Vagina (tissue), 2 donors: ENCODE measurements around the gene ALAD. TPM values are rescaled to one million over a fixed set of nuclear protein-coding genes. Genes with fewer than 3 reads are reported as not detected.
"Not testable (repeated sequence)": the region's sequence is repeated elsewhere in the genome, so short reads cannot be mapped to it uniquely, and the experiment has no call there.

Source experiments
- DNase-seq, 2 donors: peaks; one replicate each; pipeline ENCODE4 v3.0.0-alpha.2; 2017; ENCODE audit errors: extremely low spot score in 2 of 2
- H3K27ac ChIP-seq: fragments of 200-600 bp; sonication (generic); one replicate; pipeline ENCODE4 v1.5.1; 2019
- H3K27me3 ChIP-seq: fragments of 200-600 bp; sonication (generic); one replicate; pipeline ENCODE4 v1.5.1; 2019
- H3K36me3 ChIP-seq, 2 donors: fragments of 200-600 bp; sonication (generic); one replicate each; pipeline ENCODE4 v1.5.1; 2017 to 2019
- H3K4me1 ChIP-seq: fragments of 200-600 bp; sonication (generic); one replicate; pipeline ENCODE4 v1.5.1; 2019
- H3K4me3 ChIP-seq, 2 donors: fragments of 200-600 bp; sonication (generic); 1 replicate in 1 of 2; 2 replicates in 1 of 2; pipeline ENCODE4 v1.5.1; 2016 to 2019
- H3K9me3 ChIP-seq: fragments of 200-600 bp; sonication (generic); one replicate; pipeline ENCODE4 v1.5.1; 2019
- POLR2A ChIP-seq, 2 donors: fragments of 450-650 bp; IDR thresholded peaks; one replicate each; pipeline ENCODE4 v1.6.1; 2017; ENCODE audit warnings: antibody characterized with exemption in 2 of 2, mild to moderate bottlenecking in 2 of 2, moderate library complexity in 2 of 2
- POLR2AphosphoS5 ChIP-seq, 2 donors: sonication (generic); formaldehyde crosslinking; IDR thresholded peaks; one replicate each; pipeline ENCODE4 v1.9.0; 2017; ENCODE audit warnings: antibody characterized with exemption in 2 of 2, mild to moderate bottlenecking in 2 of 2, low read depth in 1 of 2; ENCODE audit not compliant: insufficient read depth in 1 of 2
- intact Hi-C: fragments of 100-400 bp; cut with DNase I; formaldehyde crosslinking; loops from one replicate; pipeline ENCODE4 v1.15.1; 2023
- total RNA-seq: library from RNA; depleted of rRNA; stranded (reverse); fragments of >200 nt; gene quantifications from one replicate; pipeline ENCODE4 v1.2.3, GENCODE V29; 2016
- TF ChIP-seq, protein P1 (sequence below), 3 experiments: fragments of 450-650 bp in 2 of 3; fragments of 200-600 bp in 1 of 3; sonication (generic) in 1 of 3; IDR thresholded peaks; one replicate each; pipeline ENCODE4 v1.5.1; 2017 to 2019; ENCODE audit warnings: antibody characterized with exemption in 3 of 3, mild to moderate bottlenecking in 2 of 3, moderate library complexity in 2 of 3

Gene ALAD
- total RNA-seq, 1 donor from 2014 or later: 29.5 TPM

DNA sequence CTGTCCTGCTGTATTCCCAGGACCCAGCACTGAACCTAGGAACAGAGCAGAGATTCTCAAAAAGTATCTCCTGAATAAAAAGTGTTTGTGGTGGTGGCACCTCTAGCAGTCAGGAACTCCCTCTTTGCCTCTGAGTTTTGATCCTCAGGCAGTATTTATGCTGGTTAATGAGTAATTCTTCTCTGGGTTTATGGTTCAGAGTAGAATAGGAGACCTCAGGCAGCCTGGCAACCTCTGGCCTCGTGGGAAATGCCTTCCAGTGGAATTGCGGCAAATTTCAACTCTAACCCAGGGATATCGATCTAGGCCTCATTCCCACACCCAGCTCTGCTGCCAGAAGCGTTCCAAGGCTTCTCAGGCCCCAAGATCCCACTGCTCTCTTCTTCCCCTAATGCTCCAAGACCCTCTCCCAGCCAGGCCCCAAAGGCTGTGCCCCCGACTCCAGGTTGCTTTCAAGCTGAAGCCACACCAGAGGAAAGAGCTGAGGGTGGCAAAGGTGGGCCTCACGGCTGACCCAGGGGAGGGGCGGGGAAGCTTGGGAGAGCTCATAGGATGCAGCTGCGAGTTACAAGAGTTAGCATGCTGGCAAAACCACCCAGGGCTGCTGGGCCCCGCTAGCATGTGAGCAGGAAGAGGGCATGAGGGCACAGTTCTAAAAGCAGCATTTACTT lies 13.4 kb downstream of the ALAD start:
- TF ChIP-seq POLR2A (IDR thresholded peaks at IDR 0.05) (no peak), POLR2AphosphoS5 (IDR thresholded peaks at IDR 0.05; ENCODE audit: insufficient read depth in 1 of 2, low read depth in 1 of 2) (no peak)
- TF ChIP-seq, protein P1, sequence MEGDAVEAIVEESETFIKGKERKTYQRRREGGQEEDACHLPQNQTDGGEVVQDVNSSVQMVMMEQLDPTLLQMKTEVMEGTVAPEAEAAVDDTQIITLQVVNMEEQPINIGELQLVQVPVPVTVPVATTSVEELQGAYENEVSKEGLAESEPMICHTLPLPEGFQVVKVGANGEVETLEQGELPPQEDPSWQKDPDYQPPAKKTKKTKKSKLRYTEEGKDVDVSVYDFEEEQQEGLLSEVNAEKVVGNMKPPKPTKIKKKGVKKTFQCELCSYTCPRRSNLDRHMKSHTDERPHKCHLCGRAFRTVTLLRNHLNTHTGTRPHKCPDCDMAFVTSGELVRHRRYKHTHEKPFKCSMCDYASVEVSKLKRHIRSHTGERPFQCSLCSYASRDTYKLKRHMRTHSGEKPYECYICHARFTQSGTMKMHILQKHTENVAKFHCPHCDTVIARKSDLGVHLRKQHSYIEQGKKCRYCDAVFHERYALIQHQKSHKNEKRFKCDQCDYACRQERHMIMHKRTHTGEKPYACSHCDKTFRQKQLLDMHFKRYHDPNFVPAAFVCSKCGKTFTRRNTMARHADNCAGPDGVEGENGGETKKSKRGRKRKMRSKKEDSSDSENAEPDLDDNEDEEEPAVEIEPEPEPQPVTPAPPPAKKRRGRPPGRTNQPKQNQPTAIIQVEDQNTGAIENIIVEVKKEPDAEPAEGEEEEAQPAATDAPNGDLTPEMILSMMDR (IDR thresholded peaks at IDR 0.05): no peak
- no peak overlapping the region for H3K27ac ChIP-seq
- H3K27me3 ChIP-seq: no peaks in the 10 kb centered on the region
- no peak for DNase-seq
- no peak overlapping the region for H3K4me3 ChIP-seq
- no peaks in the 10 kb centered on the region for H3K9me3 ChIP-seq
- no peaks in the 10 kb centered on the region for H3K4me1 ChIP-seq
- H3K36me3 ChIP-seq: peaks cover 0 to 41% of the 10 kb centered on the region in 2 donors
- intact Hi-C loops: no loop called here

DNA sequence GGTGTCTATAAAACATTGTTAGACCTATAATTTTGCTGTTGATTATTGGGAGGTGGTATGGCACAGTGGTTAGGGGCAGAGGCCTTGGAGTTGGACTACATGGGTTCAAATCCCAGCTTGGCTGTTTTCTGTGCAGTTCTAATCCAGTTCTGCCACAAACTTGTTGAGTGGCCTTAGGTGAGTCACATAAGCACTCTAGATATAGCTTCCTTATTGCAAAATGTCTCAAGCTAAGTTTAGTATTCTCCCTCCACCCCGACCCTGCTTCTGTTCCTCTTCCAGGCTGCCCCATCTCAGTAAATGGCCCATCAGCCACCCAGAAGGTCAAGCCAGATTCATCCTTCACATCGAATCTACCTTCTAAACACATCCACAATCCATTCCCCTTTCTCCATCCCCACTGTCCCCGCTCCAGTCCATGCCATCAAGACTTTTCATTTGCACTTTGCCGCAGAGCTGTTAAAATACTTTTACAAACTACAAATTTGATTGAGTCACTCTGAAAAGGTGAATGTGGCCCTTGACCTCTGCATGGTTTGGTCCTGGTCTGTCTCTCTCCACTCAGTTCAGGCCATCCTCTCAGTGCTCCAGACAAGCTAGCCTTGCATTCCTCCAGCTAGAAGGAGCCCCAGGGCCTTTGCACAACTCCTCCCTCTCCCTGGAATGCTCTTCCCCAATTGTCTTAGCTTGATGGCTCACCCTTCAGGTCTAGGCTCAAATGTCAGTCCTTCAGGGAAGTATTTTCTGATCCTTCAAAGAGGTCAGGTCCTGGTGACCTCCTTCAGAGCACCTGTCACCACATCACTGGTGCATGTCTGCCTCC lies 14.3 kb downstream of the ALAD start:
- peaks cover 0 to 33% of the 10 kb centered on the region in 2 donors for H3K36me3 ChIP-seq
- H3K27ac ChIP-seq: no peak overlapping the region
- H3K9me3 ChIP-seq: no peaks in the 10 kb centered on the region
- intact Hi-C loops: no loop called here
- H3K27me3 ChIP-seq: no peaks in the 10 kb centered on the region
- TF ChIP-seq POLR2AphosphoS5 (IDR thresholded peaks at IDR 0.05; ENCODE audit: insufficient read depth in 1 of 2, low read depth in 1 of 2) (no peak), POLR2A (IDR thresholded peaks at IDR 0.05) (no peak)
- TF ChIP-seq, protein P1 (IDR thresholded peaks at IDR 0.05): no peak
- H3K4me1 ChIP-seq: no peaks in the 10 kb centered on the region
- H3K4me3 ChIP-seq: no peak overlapping the region
- DNase-seq: no peak

DNA sequence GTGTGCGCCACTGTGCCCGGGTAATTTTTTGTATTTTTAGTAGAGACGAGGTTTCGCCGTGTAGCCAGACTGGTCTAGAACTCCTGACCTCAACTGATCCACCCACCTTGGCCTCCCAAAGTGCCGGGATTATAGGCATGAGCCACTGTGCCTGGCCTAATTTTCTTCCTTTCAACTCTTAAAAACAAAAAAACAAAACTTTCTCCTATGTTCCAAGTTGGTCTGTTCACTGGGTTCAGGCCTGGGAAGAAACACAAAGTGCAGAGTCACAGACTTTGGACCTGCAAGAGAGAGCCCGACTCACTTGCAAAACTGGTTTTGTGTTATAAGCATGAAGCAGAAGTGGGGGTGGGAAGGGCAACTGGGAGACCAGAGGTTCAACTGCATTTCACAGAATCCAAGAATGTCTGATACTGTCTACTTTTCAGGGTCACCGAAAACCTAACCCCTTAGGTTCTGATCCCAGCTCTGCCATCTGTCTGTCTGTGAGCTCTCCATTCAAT lies 19.1 kb downstream of the ALAD start:
- no peak for TF ChIP-seq POLR2A (IDR thresholded peaks at IDR 0.05)
- TF ChIP-seq, protein P1 (IDR thresholded peaks at IDR 0.05): no peak
- no peak for TF ChIP-seq POLR2AphosphoS5 (IDR thresholded peaks at IDR 0.05; ENCODE audit: insufficient read depth in 1 of 2, low read depth in 1 of 2)
- Histone ChIP-seq H3K27me3 (no peaks in the 10 kb centered on the region), H3K27ac (peak overlapping the region; percentile 69), H3K4me1 (peaks cover 9% of the 10 kb centered on the region), H3K4me3 (no peak overlapping the region), H3K9me3 (no peaks in the 10 kb centered on the region), H3K36me3 (no peaks in the 10 kb centered on the region)
- DNase-seq: no peak
- intact Hi-C loops: no loop called here

DNA sequence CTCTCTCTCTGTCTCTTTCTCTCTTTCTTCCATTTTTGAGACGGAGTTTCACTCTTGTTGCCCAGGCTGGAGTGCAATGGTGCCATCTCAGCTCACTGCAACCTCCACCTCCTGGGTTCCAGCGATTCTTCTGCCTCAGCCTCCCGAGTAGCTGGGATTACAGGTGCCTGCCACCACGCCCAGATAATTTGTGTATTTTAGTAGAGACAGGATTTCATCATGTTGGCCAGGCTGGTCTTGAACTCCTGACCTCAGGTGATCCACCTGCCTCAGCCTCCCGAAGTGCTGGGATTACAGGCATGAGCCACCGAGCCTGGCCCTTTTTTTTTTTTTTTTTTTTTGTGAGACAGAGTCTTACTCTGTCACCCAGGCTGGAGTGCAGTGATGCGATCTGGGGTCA lies 19.6 kb downstream of the ALAD start:
- DNase-seq, H3K9me3 ChIP-seq, intact Hi-C loops, H3K4me3 ChIP-seq, H3K27me3 ChIP-seq, H3K4me1 ChIP-seq, H3K36me3 ChIP-seq: not testable (repeated sequence)
- H3K27ac ChIP-seq: peak overlapping the region; percentile 69

DNA sequence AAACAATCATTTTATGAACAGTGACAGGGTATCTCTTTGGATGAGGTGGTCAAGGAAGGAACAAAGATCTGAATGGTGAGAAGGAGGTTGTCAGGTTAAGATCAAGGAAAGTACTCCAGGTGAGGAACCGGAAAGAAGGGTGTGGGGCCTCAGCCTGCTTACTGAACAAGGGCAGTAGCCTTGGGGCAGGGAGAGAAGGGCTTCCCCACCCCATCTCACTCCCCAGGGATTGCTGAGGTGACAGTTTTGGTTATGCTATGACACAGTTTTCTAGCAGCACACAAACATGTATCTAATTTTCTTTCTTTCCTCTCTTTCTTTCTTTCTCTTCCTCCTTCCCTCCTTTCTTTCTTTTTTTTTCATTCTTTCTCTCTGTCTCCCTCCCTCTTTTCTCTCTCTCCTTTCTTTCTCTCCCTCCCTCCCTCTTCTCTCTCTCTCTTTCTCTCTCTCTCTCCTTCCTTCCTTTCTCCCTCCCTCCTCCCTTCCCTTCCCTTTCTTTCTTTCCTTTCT lies 20.2 kb downstream of the ALAD start:
- Histone ChIP-seq H3K9me3 (no peaks in the 10 kb centered on the region), H3K4me3 (no peak overlapping the region), H3K27ac (no peak overlapping the region), H3K36me3 (no peaks in the 10 kb centered on the region), H3K27me3 (no peaks in the 10 kb centered on the region), H3K4me1 (peaks cover 10% of the 10 kb centered on the region)
- TF ChIP-seq POLR2AphosphoS5 (IDR thresholded peaks at IDR 0.05; ENCODE audit: insufficient read depth in 1 of 2, low read depth in 1 of 2): no peak
- TF ChIP-seq, protein P1 (IDR thresholded peaks at IDR 0.05): no peak
- no peak for TF ChIP-seq POLR2A (IDR thresholded peaks at IDR 0.05)
- intact Hi-C loops: no loop called here
- no peak for DNase-seq

DNA sequence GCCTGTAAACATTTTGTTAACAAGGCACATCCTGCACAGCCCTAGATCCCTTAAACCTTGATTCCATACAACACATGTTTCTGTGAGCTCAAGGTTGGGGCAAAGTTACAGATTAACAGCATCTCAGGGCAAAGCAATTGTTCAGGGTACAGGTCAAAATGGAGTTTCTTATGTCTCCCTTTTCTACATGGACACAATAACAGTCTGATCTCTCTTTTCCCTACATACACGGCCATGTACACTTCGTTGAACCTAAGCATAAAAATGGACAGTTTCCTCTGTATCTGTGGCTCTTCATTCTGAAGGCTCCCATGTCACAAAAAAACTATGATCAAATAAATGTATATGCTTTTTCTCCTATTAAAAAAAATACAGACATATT lies 21.3 kb downstream of the ALAD start:
- H3K4me1 ChIP-seq: peaks cover 21% of the 10 kb centered on the region
- intact Hi-C loops: not testable (repeated sequence)

DNA sequence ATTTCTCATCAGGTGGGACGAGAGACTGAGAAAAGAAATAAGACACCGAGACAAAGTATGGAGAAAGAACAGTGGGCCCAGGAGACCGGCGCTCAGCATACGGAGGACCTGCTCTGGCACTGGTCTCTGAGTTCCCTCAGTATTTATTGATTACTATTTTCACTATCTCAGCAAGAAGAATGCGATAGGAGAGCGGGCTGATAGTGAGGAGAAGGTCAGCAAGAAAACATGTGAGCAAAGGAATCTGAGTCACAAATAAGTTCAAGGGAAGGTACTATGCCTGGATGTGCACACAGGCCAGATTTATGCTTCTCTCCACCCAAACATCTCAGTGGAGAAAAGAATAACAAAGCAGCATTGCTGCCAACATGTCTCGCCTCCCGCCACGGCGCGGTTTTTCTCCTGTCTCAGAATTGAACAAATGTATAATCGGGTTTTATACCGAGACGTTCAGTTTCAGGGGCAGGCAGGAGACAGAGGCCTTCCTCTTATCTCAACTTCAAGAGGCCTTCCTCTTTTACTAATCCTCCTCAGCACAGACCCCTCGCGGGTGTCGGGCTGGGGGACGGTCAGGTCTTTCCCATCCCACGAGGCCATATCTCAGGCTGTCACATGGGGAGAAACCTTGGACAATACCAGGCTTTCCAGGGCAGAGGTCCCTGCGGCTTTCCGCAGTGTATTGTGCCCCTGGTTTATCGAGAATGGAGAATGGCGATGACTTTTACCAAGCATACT lies 21.8 kb downstream of the ALAD start:
- intact Hi-C loops: not testable (repeated sequence)

More for the DNA sequence above, 21.3 kb downstream of the ALAD start:
- not testable (repeated sequence) for H3K27me3 ChIP-seq, H3K9me3 ChIP-seq, H3K36me3 ChIP-seq, H3K27ac ChIP-seq, H3K4me3 ChIP-seq, DNase-seq

More for the DNA sequence above, 21.8 kb downstream of the ALAD start:
- H3K36me3 ChIP-seq, H3K27me3 ChIP-seq, H3K27ac ChIP-seq, H3K4me3 ChIP-seq, DNase-seq, H3K9me3 ChIP-seq: not testable (repeated sequence)
- H3K4me1 ChIP-seq: peaks cover 25% of the 10 kb centered on the region
